ENCODE measurements around the gene KIAA1217. TPM values are rescaled to one million over a fixed set of nuclear protein-coding genes. Genes with fewer than 3 reads are reported as not detected.

KIAA1217 gene
- total and polyA plus RNA-seq, 2 of the 8 experiments (the other 6 are each of a cell fraction or from before 2014, with no cell fraction given) = 4.5 to 15.6 TPM

GRCh38 chr10:24485304-24485703 is 276.4 kb downstream of the KIAA1217 start:
- Histone ChIP-seq H3K79me2 (ENCODE audit: control insufficient read depth in 1 of 2, insufficient read depth in 2 of 2, low read length in 2 of 2) (no peaks in the 10 kb centered on the region), H3K14ac (ENCODE audit: insufficient read length) (no peak overlapping the region), H3K4me2 (ENCODE audit: insufficient read depth in 1 of 2, low read depth in 2 of 2, low read length in 2 of 2) (no peak overlapping the region), H2BK12ac (ENCODE audit: low read depth, low read length) (no peak overlapping the region), H3K9me3 (ENCODE audit: insufficient read depth in 2 of 2, low read depth in 1 of 2, low read length in 1 of 2) (no peaks in the 10 kb centered on the region), H3K23ac (ENCODE audit: insufficient read length) (no peak overlapping the region), H4K20me1 (replicated peaks in 1 of 2; ENCODE audit: control insufficient read depth in 1 of 2, insufficient read depth in 2 of 2, low read length in 2 of 2) (no peaks in the 10 kb centered on the region), H3K4me1 (replicated peaks in 1 of 4; ENCODE audit: control insufficient read depth in 3 of 4, insufficient read depth in 4 of 4, low read length in 3 of 4) (peaks cover 0 to 6% (median 4%) of the 10 kb centered on the region in 4 experiments; a peak in 3 of 7 replicates), H3K18ac (ENCODE audit: extremely low read depth, low read length) (no peak overlapping the region), H3K4ac (replicated peaks; ENCODE audit: insufficient read length, low read depth, low read length) (no peak overlapping the region), H3K36me3 (ENCODE audit: control insufficient read depth in 2 of 4, insufficient read depth in 4 of 4, low read length in 3 of 4) (no peaks in the 10 kb centered on the region), H4K5ac (ENCODE audit: insufficient read length, low read depth, low read length) (no peak overlapping the region), H3K4me3 (ENCODE audit: extremely low read depth in 1 of 4, insufficient read depth in 2 of 4, low read depth in 3 of 4, low read length in 4 of 4) (no peak overlapping the region), H2BK20ac (ENCODE audit: low read length) (no peak overlapping the region), H2BK5ac (ENCODE audit: low read depth, low read length) (no peak overlapping the region), H2AK5ac (ENCODE audit: low read depth, low read length) (no peak overlapping the region), H3K27ac (ENCODE audit: low read depth, low read length) (no peak overlapping the region), H3K79me1 (ENCODE audit: low read depth, low read length) (no peaks in the 10 kb centered on the region), H4K91ac (replicated peaks; ENCODE audit: insufficient read length, low read length) (no peak overlapping the region), H2BK15ac (ENCODE audit: low read length) (no peak overlapping the region), H2BK120ac (replicated peaks; ENCODE audit: low read depth, low read length) (no peak overlapping the region), H2AFZ (ENCODE audit: low read length) (no peak overlapping the region), H3K56ac (replicated peaks; ENCODE audit: insufficient read length, low read depth, low read length) (no peak overlapping the region), H3K27me3 (replicated peaks in 1 of 4; ENCODE audit: control insufficient read depth in 3 of 4, extremely low read depth in 1 of 4, insufficient read depth in 3 of 4, low read length in 3 of 4) (no peaks in the 10 kb centered on the region; a peak in 1 of 7 replicates), H3K23me2 (ENCODE audit: low read depth, low read length) (no peaks in the 10 kb centered on the region), H3K9ac (replicated peaks in 1 of 4; ENCODE audit: extremely low read depth in 1 of 4, low read depth in 3 of 4, low read length in 3 of 4) (no peak overlapping the region), H4K8ac (ENCODE audit: extremely low read depth, insufficient read depth, low read length) (no peak overlapping the region)
- TF ChIP-seq EP300 (IDR thresholded peaks at IDR 0.05; ENCODE audit: borderline replicate concordance in 1 of 2, low read depth in 2 of 2, low read length in 2 of 2) (no peak), SAP30 (IDR thresholded peaks at IDR 0.05; ENCODE audit: insufficient read depth, insufficient replicate concordance, low read length) (no peak), ASH2L (IDR thresholded peaks at IDR 0.05; ENCODE audit: low read length) (no peak), RXRA (IDR thresholded peaks at IDR 0.05; ENCODE audit: insufficient read depth, low read depth, low read length) (no peak), POLR2A (IDR thresholded peaks at IDR 0.05; ENCODE audit: control extremely low read depth in 1 of 2, low read depth in 2 of 2, low read length in 2 of 2) (no peak), TAF7 (optimal IDR thresholded peaks at IDR 0.05; ENCODE audit: borderline replicate concordance, low read depth, low read length) (no peak), FOSL1 (IDR thresholded peaks at IDR 0.05; ENCODE audit: insufficient read depth, low read depth, low read length) (no peak), GTF2F1 (IDR thresholded peaks at IDR 0.05; ENCODE audit: borderline replicate concordance, low read depth, low read length) (no peak), TBP (IDR thresholded peaks at IDR 0.05; ENCODE audit: low read depth, low read length) (no peak), USF2 (IDR thresholded peaks at IDR 0.05; ENCODE audit: low read length) (no peak), KDM5A (IDR thresholded peaks at IDR 0.05; ENCODE audit: low read length) (no peak)
- 72% methylated on average over 5 of the region's 5 CpGs; no CpG with 5 or more reads in 1 of the 2 experiments for WGBS, 2 experiments (ENCODE audit: extremely low coverage in 1 of 2, insufficient coverage in 1 of 2, insufficient read length in 1 of 2, insufficient replicate concordance in 2 of 2, low coverage in 1 of 2, low lambda C conversion rate in 2 of 2, missing lambda C conversion rate in 1 of 2)
- no peak for FAIRE-seq
- ChIA-PET POLR2A (ENCODE audit: partially characterized antibody) (no interaction called here), CTCF (ENCODE audit: partially characterized antibody) (interaction anchor here (0.7 kb wide), 1 partner anchor 66 kb away, joined by 3 read pairs; no protein-coding TSS in a partner anchor)
- no peak for DNase-seq (ENCODE audit: low read depth in 1 of 2, low spot score in 2 of 2)

All from H1 (cell line).